Measurements from ENCODE around the gene DAGLB. TPM values are rescaled to one million over a fixed set of nuclear protein-coding genes. Genes with fewer than 3 reads are reported as not detected.

DAGLB gene
- total RNA-seq, 3 donors from 2014 or later (not counting 1 experiment from before 2014, with no cell fraction given): 20.3 to 25.6 (median 25.2) TPM

GRCh38 chr7:6430271-6430940 is 17.3 kb downstream of the DAGLB start:
- H3K27ac Mint-ChIP-seq: no peak overlapping the region
- no peaks in the 10 kb centered on the region for H3K27me3 ChIP-seq (ENCODE audit: control insufficient read depth, insufficient read depth, low read length)
- no peak overlapping the region for H3K4me3 ChIP-seq (ENCODE audit: low read length)
- no peaks in the 10 kb centered on the region for H3K9me3 Mint-ChIP-seq
- DNase-seq (no peak), ATAC-seq (no peak)
- peaks cover 11% of the 10 kb centered on the region for H3K4me1 ChIP-seq (ENCODE audit: control insufficient read depth, insufficient read depth, low read length)
- no peaks in the 10 kb centered on the region for H3K9me3 ChIP-seq (ENCODE audit: control insufficient read depth, insufficient read depth, low read length)
- no peaks in the 10 kb centered on the region for H3K27me3 Mint-ChIP-seq (ENCODE audit: low read depth in 2 of 2)
- H3K36me3 Mint-ChIP-seq: no peaks in the 10 kb centered on the region
- intact Hi-C loops (cut with micrococcal nuclease): no loop called here
- 93% methylated on average over 9 of the region's 10 CpGs for WGBS (ENCODE audit: insufficient coverage)
- H3K4me3 Mint-ChIP-seq: no peak overlapping the region
- peaks cover under 1 to 1% of the 10 kb centered on the region in 2 donors for H3K4me1 Mint-ChIP-seq
- H3K27ac ChIP-seq (ENCODE audit: low read length): no peak overlapping the region
- no peak for TF ChIP-seq CTCF (IDR thresholded peaks at IDR 0.05)
- H3K36me3 ChIP-seq (ENCODE audit: control insufficient read depth, insufficient read depth, low read length): peaks cover 29% of the 10 kb centered on the region

- Histone ChIP-seq H3K27me3 (ENCODE audit: control insufficient read depth, insufficient read depth, low read length) (no peaks in the 10 kb centered on the region), H3K9me3 (ENCODE audit: control insufficient read depth, insufficient read depth, low read length) (no peaks in the 10 kb centered on the region), H3K27ac (ENCODE audit: low read length) (no peak overlapping the region), H3K36me3 (ENCODE audit: control insufficient read depth, insufficient read depth, low read length) (peaks cover 36% of the 10 kb centered on the region), H3K4me3 (ENCODE audit: low read length) (no peak overlapping the region), H3K4me1 (ENCODE audit: control insufficient read depth, insufficient read depth, low read length) (peaks cover 19% of the 10 kb centered on the region)
- no peak for TF ChIP-seq CTCF (IDR thresholded peaks at IDR 0.05)
- Mint-ChIP-seq H3K27me3 (ENCODE audit: low read depth in 2 of 2) (no peaks in the 10 kb centered on the region), H3K4me1 (peaks cover 0 to 10% of the 10 kb centered on the region in 2 donors), H3K9me3 (no peaks in the 10 kb centered on the region), H3K27ac (no peak overlapping the region), H3K4me3 (no peak overlapping the region), H3K36me3 (no peaks in the 10 kb centered on the region)
- DNase-seq: no peak
- intact Hi-C loops (cut with micrococcal nuclease): no loop called here
- WGBS (ENCODE audit: insufficient coverage): 96% methylated on average over 15 of the region's 15 CpGs
- no peak for ATAC-seq
These were observed 21.8 kb downstream of the DAGLB start for GRCh38 chr7:6425948-6426347.

- TF ChIP-seq CTCF (IDR thresholded peaks at IDR 0.05): no peak
- Histone ChIP-seq H3K27ac (ENCODE audit: low read length) (peak overlapping the region; percentile 45), H3K36me3 (ENCODE audit: control insufficient read depth, insufficient read depth, low read length) (peaks cover 37% of the 10 kb centered on the region), H3K4me3 (ENCODE audit: low read length) (no peak overlapping the region), H3K27me3 (ENCODE audit: control insufficient read depth, insufficient read depth, low read length) (no peaks in the 10 kb centered on the region), H3K9me3 (ENCODE audit: control insufficient read depth, insufficient read depth, low read length) (no peaks in the 10 kb centered on the region), H3K4me1 (ENCODE audit: control insufficient read depth, insufficient read depth, low read length) (peaks cover 19% of the 10 kb centered on the region)
- Mint-ChIP-seq H3K4me3 (no peak overlapping the region), H3K27me3 (ENCODE audit: low read depth in 2 of 2) (no peaks in the 10 kb centered on the region), H3K9me3 (no peaks in the 10 kb centered on the region), H3K36me3 (no peaks in the 10 kb centered on the region), H3K4me1 (peaks cover 0 to 10% of the 10 kb centered on the region in 2 donors), H3K27ac (no peak overlapping the region)
- WGBS (ENCODE audit: insufficient coverage): 88% methylated on average over 18 of the region's 18 CpGs
- intact Hi-C loops (cut with micrococcal nuclease): no loop called here
- ATAC-seq (peak in 1 of 3 donors; percentile 39), DNase-seq (no peak)
These were observed 23.6 kb downstream of the DAGLB start for GRCh38 chr7:6423942-6424701.
